ENCODE results near the gene AKAP8L.
"Not testable (repeated sequence)": the region's sequence is repeated elsewhere in the genome, so short reads cannot be mapped to it uniquely, and the experiment has no call there.

Gene AKAP8L

GRCh38 chr19:15421721-15422260 is 3.0 kb upstream of the AKAP8L start:
- DNase-seq = peak in 55 of 58 donors; percentile 5 to 89 (median 74)

- no peak for DNase-seq
Observed at GRCh38 chr19:15421136-15421695, 2.4 kb upstream of the AKAP8L start.

GRCh38 chr19:15419413-15420025 is 731 bp upstream of the AKAP8L start:
- no peak for DNase-seq

- peak in 19 of 58 donors; percentile 10 to 62 (median 47) for DNase-seq
Observed at GRCh38 chr19:15418231-15418578, 583 bp downstream of the AKAP8L start.

- DNase-seq = peak in 4 of 58 donors; percentile 4 to 50 (median 13)
Observed at GRCh38 chr19:15417699-15418098, 1.1 kb downstream of the AKAP8L start.

GRCh38 chr19:15412832-15413231 is 6.0 kb downstream of the AKAP8L start:
- DNase-seq = no peak

- DNase-seq = not testable (repeated sequence)
Observed at GRCh38 chr19:15411351-15411750, 7.4 kb downstream of the AKAP8L start.

GRCh38 chr19:15404780-15405211 is 14.0 kb downstream of the AKAP8L start:
- peak in 11 of 58 donors; percentile 4 to 34 (median 22) for DNase-seq

- DNase-seq = no peak
Observed at GRCh38 chr19:15404097-15404779, 14.6 kb downstream of the AKAP8L start.

- no peak for DNase-seq
Observed at GRCh38 chr19:15403151-15403531, 15.6 kb downstream of the AKAP8L start.

GRCh38 chr19:15402411-15403150 is 16.2 kb downstream of the AKAP8L start:
- DNase-seq = peak in 2 of 58 donors; percentile 4 to 27

GRCh38 chr19:15401397-15401710 is 17.4 kb downstream of the AKAP8L start:
- DNase-seq = no peak

- DNase-seq = no peak
Observed at GRCh38 chr19:15400521-15401396, 18.0 kb downstream of the AKAP8L start.

GRCh38 chr19:15399635-15400034 is 19.2 kb downstream of the AKAP8L start:
- no peak for DNase-seq

GRCh38 chr19:15399234-15399515 is 19.6 kb downstream of the AKAP8L start:
- DNase-seq = no peak

- no peak for DNase-seq
Observed at GRCh38 chr19:15398501-15399233, 20.1 kb downstream of the AKAP8L start.

GRCh38 chr19:15397782-15398181 is 21.0 kb downstream of the AKAP8L start:
- no peak for DNase-seq

- no peak for DNase-seq
Observed at GRCh38 chr19:15397236-15397635, 21.6 kb downstream of the AKAP8L start.

- no peak for DNase-seq
Observed at GRCh38 chr19:15396436-15396835, 22.4 kb downstream of the AKAP8L start.

- DNase-seq = not testable (repeated sequence)
Observed at GRCh38 chr19:15395251-15395650, 23.5 kb downstream of the AKAP8L start.

Measured in anterior cingulate cortex (tissue), 58 donors.